HepG2 (cell line): ENCODE measurements around the gene ULK4. TPM values are rescaled to one million over a fixed set of nuclear protein-coding genes. Genes with fewer than 3 reads are reported as not detected.
A peak's percentile ranks its signal among the peaks of the same experiment; 100 is the strongest.

ENCODE experiments used
- AKAP8 ChIP-seq: sonication (generic); formaldehyde crosslinking; IDR thresholded peaks from 2 replicates; pipeline ENCODE4 v1.5.1; 2020; ENCODE audit warnings: mild to moderate bottlenecking, missing genetic modification reagents
- ARNT2 ChIP-seq: sonication (generic); formaldehyde crosslinking; IDR thresholded peaks from 2 replicates; pipeline ENCODE4 v1.8.0; 2022; ENCODE audit warnings: mild to moderate bottlenecking, low read depth, missing genetic modification reagents, moderate library complexity
- ATF1 ChIP-seq: IDR thresholded peaks from 2 replicates; pipeline ENCODE4 v1.6.1; 2016; ENCODE audit warnings: mild to moderate bottlenecking, control low read depth
- DMAP1 ChIP-seq: IDR thresholded peaks from 2 replicates; pipeline ENCODE4 v1.6.1; 2016
- DMTF1 ChIP-seq: sonication (generic); formaldehyde crosslinking; IDR thresholded peaks from 2 replicates; pipeline ENCODE4 v1.4.0; 2020; ENCODE audit warnings: mild to moderate bottlenecking, missing genetic modification reagents
- DNMT3B ChIP-seq: conservative IDR thresholded peaks from 2 replicates; pipeline ENCODE4 v1.6.1; 2016; ENCODE audit warnings: missing biosample characterization, control low read depth
- ERF ChIP-seq: IDR thresholded peaks from 2 replicates; pipeline ENCODE4 v1.6.1; 2018; ENCODE audit warnings: missing biosample characterization, missing genetic modification reagents
- MZF1 ChIP-seq: sonication (generic); formaldehyde crosslinking; IDR thresholded peaks from 2 replicates; pipeline ENCODE4 v1.8.1; 2023; ENCODE audit warnings: mild to moderate bottlenecking, missing genetic modification reagents, borderline replicate concordance
- PHF8 ChIP-seq: sonication (generic); formaldehyde crosslinking; IDR thresholded peaks from 2 replicates; pipeline ENCODE4 v1.5.0; 2020; ENCODE audit warnings: missing genetic modification reagents
- SOX6 ChIP-seq, 2 experiments: fragments of 450-650 bp in 1 of 2; sonication (generic) in 1 of 2; formaldehyde crosslinking in 1 of 2; IDR thresholded peaks; 2 replicates each; pipeline versions ENCODE4 v1.4.0 to v1.6.1; 2017 to 2020; ENCODE audit warnings: antibody characterized with exemption in 1 of 2, mild to moderate bottlenecking in 1 of 2, missing genetic modification reagents in 1 of 2
- TBP ChIP-seq: sonication (generic); formaldehyde crosslinking; IDR thresholded peaks from 2 replicates; pipeline ENCODE4 v1.5.0; 2020; ENCODE audit warnings: missing genetic modification reagents
- TRAFD1 ChIP-seq: sonication (generic); formaldehyde crosslinking; IDR thresholded peaks from 2 replicates; pipeline ENCODE4 v1.5.1; 2020; ENCODE audit warnings: missing genetic modification reagents, mild to moderate bottlenecking, borderline replicate concordance
- U2AF1 ChIP-seq: fragments of 200-400 bp; formaldehyde crosslinking; optimal IDR thresholded peaks from 2 replicates; pipeline ENCODE3; 2017; ENCODE audit warnings: mild to moderate bottlenecking, low read depth, low read length
- ZFAT ChIP-seq: sonication (generic); formaldehyde crosslinking; conservative IDR thresholded peaks from 2 replicates; pipeline ENCODE4 v1.8.1; 2023; ENCODE audit warnings: missing genetic modification reagents, inconsistent platforms
- ZFP1 ChIP-seq: IDR thresholded peaks from 2 replicates; pipeline ENCODE4 v1.6.1; 2016
- ZNF251 ChIP-seq: sonication (generic); formaldehyde crosslinking; IDR thresholded peaks from 2 replicates; pipeline ENCODE4 v1.9.0; 2021; ENCODE audit warnings: mild to moderate bottlenecking, missing genetic modification reagents
- ZNF597 ChIP-seq: sonication (generic); formaldehyde crosslinking; IDR thresholded peaks from 2 replicates; pipeline ENCODE4 v1.5.0; 2020; ENCODE audit warnings: missing genetic modification reagents
- ZNF749 ChIP-seq: sonication (generic); formaldehyde crosslinking; IDR thresholded peaks from 2 replicates; pipeline ENCODE4 v1.8.0; 2022; ENCODE audit warnings: mild to moderate bottlenecking, missing genetic modification reagents, moderate library complexity, borderline replicate concordance
- ZNF768 ChIP-seq: sonication (generic); formaldehyde crosslinking; IDR thresholded peaks from 2 replicates; pipeline ENCODE4 v1.4.0; 2020; ENCODE audit warnings: missing genetic modification reagents
- ZSCAN29 ChIP-seq: sonication (generic); formaldehyde crosslinking; conservative IDR thresholded peaks from 2 replicates; pipeline ENCODE4 v1.4.0; 2020; ENCODE audit warnings: mild to moderate bottlenecking, missing genetic modification reagents
- polyA plus RNA-seq, 8 experiments: library from polyadenylated mRNA; depleted of rRNA in 3 of 8; stranded (reverse) in 7 of 8; unstranded in 1 of 8; fragments of >200 nt; fragmentation: Illumina TruSeq in 4 of 8; extraction: Trizol in 4 of 8; gene quantifications; 2 replicates each; pipeline versions ENCODE4 v1.2.1 to v1.2.3, GENCODE V29; 2011 to 2016; ENCODE audit warnings: low read depth in 4 of 8, missing spikeins in 1 of 8, mixed read lengths in 1 of 8; ENCODE audit not compliant: insufficient read depth in 1 of 8
- total RNA-seq, 5 experiments: library from RNA; depleted of rRNA; stranded (reverse); fragments of >200 nt; fragmentation: Illumina TruSeq; extraction: Trizol; gene quantifications; 2 replicates each; pipeline ENCODE4 v1.2.3, GENCODE V29; 2016; ENCODE audit warnings: low read depth in 1 of 5
- TF ChIP-seq, protein P1 (sequence below): sonication (generic); formaldehyde crosslinking; IDR thresholded peaks from 2 replicates; pipeline ENCODE4 v1.8.0; 2022; ENCODE audit warnings: missing genetic modification reagents, mild to moderate bottlenecking, moderate library complexity, borderline replicate concordance

Gene ULK4
- total and polyA plus RNA-seq, 2 of the 13 experiments (the other 11 are each of a cell fraction or from before 2014, with no cell fraction given): 6.7 to 11.8 TPM

DNA sequence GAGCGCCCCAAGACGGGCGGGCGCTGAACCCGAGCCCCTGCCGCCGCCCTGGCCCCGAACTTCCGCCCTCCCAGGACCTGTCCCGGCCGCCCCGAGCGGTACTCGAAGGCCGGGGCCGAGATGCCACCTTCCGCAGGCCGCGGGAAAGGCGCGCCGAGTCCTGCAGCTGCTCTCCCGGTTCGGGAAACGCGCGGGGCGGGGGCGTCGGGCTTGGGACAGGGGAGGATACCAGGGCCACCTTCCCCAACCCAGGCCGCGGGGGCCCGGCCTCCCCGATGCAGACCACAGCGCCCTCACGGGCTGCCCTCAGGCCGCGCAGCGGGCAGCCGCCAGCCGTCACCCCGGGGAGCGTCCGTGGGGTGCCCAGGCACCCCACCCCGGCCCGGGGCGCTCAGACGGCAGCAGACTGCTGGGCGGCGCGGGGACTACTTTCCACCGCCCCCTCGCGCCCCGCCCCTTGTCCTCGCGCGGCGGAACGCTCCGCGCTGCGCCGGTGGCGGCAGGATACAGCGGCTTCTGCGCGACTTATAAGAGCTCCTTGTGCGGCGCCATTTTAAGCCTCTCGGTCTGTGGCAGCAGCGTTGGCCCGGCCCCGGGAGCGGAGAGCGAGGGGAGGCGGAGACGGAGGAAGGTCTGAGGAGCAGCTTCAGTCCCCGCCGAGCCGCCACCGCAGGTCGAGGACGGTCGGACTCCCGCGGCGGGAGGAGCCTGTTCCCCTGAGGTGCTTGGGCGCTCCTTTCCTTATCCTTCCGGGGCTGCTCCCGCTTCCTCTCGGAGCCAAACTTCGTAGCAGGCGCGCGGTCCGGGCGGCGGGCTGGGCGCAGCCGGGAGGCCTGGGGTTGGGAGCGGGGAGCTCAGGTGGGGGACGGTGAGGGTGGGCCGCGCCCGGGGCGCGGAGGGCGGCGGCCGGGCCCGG, 762.7 kb downstream of the ULK4 start, which contains the start of gene CTNNB1 (continued):
- peak; percentile 91 for TF ChIP-seq ZFP1 (CRISPR knock-in tag)
- no peak for TF ChIP-seq ZNF597 (CRISPR knock-in tag)
- TF ChIP-seq ZSCAN29: peak; percentile 61; the same call in 1 of the 2 replicates
- no peak for TF ChIP-seq DMTF1
- TF ChIP-seq ZNF768: peak; percentile 73; the same call in 1 of the 2 replicates
- peak; percentile 98 for TF ChIP-seq ARNT2 (CRISPR knock-in tag)
- peak; percentile 90 for TF ChIP-seq DNMT3B (CRISPR knock-in tag)
- peak; percentile 89 for TF ChIP-seq PHF8 (CRISPR knock-in tag)
- TF ChIP-seq ZNF251 (CRISPR knock-in tag): 0 out of 2 replicates have a peak, but pooled peaks have one; percentile 38
- peak; percentile 84 for TF ChIP-seq U2AF1
- TF ChIP-seq TBP: no peak
- peak; percentile 97 for TF ChIP-seq ERF (CRISPR knock-in tag)
- 0 out of 2 replicates have a peak, but pooled peaks have one; percentile 54 for TF ChIP-seq MZF1 (CRISPR knock-in tag)
- TF ChIP-seq, protein P1, sequence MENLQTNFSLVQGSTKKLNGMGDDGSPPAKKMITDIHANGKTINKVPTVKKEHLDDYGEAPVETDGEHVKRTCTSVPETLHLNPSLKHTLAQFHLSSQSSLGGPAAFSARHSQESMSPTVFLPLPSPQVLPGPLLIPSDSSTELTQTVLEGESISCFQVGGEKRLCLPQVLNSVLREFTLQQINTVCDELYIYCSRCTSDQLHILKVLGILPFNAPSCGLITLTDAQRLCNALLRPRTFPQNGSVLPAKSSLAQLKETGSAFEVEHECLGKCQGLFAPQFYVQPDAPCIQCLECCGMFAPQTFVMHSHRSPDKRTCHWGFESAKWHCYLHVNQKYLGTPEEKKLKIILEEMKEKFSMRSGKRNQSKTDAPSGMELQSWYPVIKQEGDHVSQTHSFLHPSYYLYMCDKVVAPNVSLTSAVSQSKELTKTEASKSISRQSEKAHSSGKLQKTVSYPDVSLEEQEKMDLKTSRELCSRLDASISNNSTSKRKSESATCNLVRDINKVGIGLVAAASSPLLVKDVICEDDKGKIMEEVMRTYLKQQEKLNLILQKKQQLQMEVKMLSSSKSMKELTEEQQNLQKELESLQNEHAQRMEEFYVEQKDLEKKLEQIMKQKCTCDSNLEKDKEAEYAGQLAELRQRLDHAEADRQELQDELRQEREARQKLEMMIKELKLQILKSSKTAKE (CRISPR knock-in tag): peak; percentile 79; the same call in 1 of the 2 replicates
- peak; percentile 98 for TF ChIP-seq DMAP1 (CRISPR knock-in tag)
- no peak for TF ChIP-seq ZFAT (CRISPR knock-in tag)
- no peak for TF ChIP-seq SOX6 (IDR thresholded peaks at IDR 0.05)
- TF ChIP-seq SOX6 (CRISPR knock-in tag; IDR thresholded peaks at IDR 0.05): peak; percentile 83
- TF ChIP-seq AKAP8 (CRISPR knock-in tag): peak; percentile 73
- TF ChIP-seq ATF1 (CRISPR knock-in tag): peak; percentile 17; the same call in 1 of the 2 replicates
- TF ChIP-seq ZNF749 (CRISPR knock-in tag): no peak
- TF ChIP-seq TRAFD1 (CRISPR knock-in tag): no peak
